Endothelial cell (in vitro differentiated cells): ENCODE results near the gene TWF1. TPM values are rescaled to one million over a fixed set of nuclear protein-coding genes. Genes with fewer than 3 reads are reported as not detected.

Source experiments
- DNase-seq: peaks from one replicate; pipeline ENCODE4 v3.0.0; 2021; ENCODE audit warnings: low spot score
- H3K27ac Mint-ChIP-seq: one replicate; pipeline ENCODE4 v1.8.0; 2021; ENCODE audit warnings: mixed read lengths, inconsistent platforms; ENCODE audit not compliant: unreplicated experiment
- H3K27me3 Mint-ChIP-seq: one replicate; pipeline ENCODE4 v1.8.0; 2021; ENCODE audit warnings: mild to moderate bottlenecking, moderate library complexity, mixed read lengths, inconsistent platforms; ENCODE audit not compliant: unreplicated experiment
- H3K36me3 Mint-ChIP-seq: one replicate; pipeline ENCODE4 v1.8.0; 2021; ENCODE audit warnings: mild to moderate bottlenecking, low read depth, mixed read lengths, inconsistent platforms; ENCODE audit not compliant: unreplicated experiment
- H3K4me1 Mint-ChIP-seq: one replicate; pipeline ENCODE4 v1.8.0; 2021; ENCODE audit warnings: mild to moderate bottlenecking, mixed read lengths, inconsistent platforms; ENCODE audit not compliant: unreplicated experiment
- H3K4me3 Mint-ChIP-seq: one replicate; pipeline ENCODE4 v1.8.0; 2021; ENCODE audit warnings: mild to moderate bottlenecking, mixed read lengths, inconsistent platforms; ENCODE audit not compliant: unreplicated experiment
- H3K9me3 Mint-ChIP-seq: one replicate; pipeline ENCODE4 v1.8.0; 2021; ENCODE audit warnings: mixed read lengths, inconsistent platforms; ENCODE audit not compliant: unreplicated experiment
- CTCF ChIP-seq: fragments of 200-600 bp; sonication (generic); IDR thresholded peaks from one replicate; pipeline ENCODE4 v1.5.0; 2021; ENCODE audit warnings: antibody characterized with exemption; ENCODE audit not compliant: unreplicated experiment
- total RNA-seq: library from RNA; stranded (reverse); fragmentation: NEBNext Ultra II Directional; extraction: Animal tissue kit (Norgen Biotek cat#: 25700); gene quantifications from one replicate; pipeline ENCODE4 v1.2.1, GENCODE V29; 2021; ENCODE audit not compliant: unreplicated experiment

TWF1 gene
- total RNA-seq, 1 donor from 2014 or later: 44.8 TPM

- H3K9me3 Mint-ChIP-seq: no peaks in the 10 kb centered on the region
- no peak overlapping the region for H3K4me3 Mint-ChIP-seq
- no peaks in the 10 kb centered on the region for H3K27me3 Mint-ChIP-seq
- no peaks in the 10 kb centered on the region for H3K36me3 Mint-ChIP-seq
- peaks cover 12% of the 10 kb centered on the region for H3K4me1 Mint-ChIP-seq
- no peak for TF ChIP-seq CTCF
- DNase-seq: no peak
- H3K27ac Mint-ChIP-seq: no peak overlapping the region
These were observed 36.1 kb upstream of the TWF1 start for GRCh38 chr12:43842259-43842658.

- H3K4me3 Mint-ChIP-seq: no peak overlapping the region
- H3K9me3 Mint-ChIP-seq: no peaks in the 10 kb centered on the region
- H3K27me3 Mint-ChIP-seq: no peaks in the 10 kb centered on the region
- no peak for TF ChIP-seq CTCF
- H3K36me3 Mint-ChIP-seq: no peaks in the 10 kb centered on the region
- no peak overlapping the region for H3K27ac Mint-ChIP-seq
- peaks cover 15% of the 10 kb centered on the region for H3K4me1 Mint-ChIP-seq
- DNase-seq: no peak
These were observed 35.1 kb upstream of the TWF1 start for GRCh38 chr12:43841253-43841652.

- Mint-ChIP-seq H3K36me3 (peaks cover under 1% of the 10 kb centered on the region), H3K4me3 (no peak overlapping the region), H3K4me1 (peaks cover 16% of the 10 kb centered on the region), H3K27ac (no peak overlapping the region), H3K9me3 (no peaks in the 10 kb centered on the region), H3K27me3 (peaks cover under 1% of the 10 kb centered on the region)
- no peak for DNase-seq
- TF ChIP-seq CTCF: no peak
These were observed 34.2 kb upstream of the TWF1 start for GRCh38 chr12:43840338-43840737.

- DNase-seq: no peak
- H3K27me3 Mint-ChIP-seq: peaks cover 3% of the 10 kb centered on the region
- no peaks in the 10 kb centered on the region for H3K9me3 Mint-ChIP-seq
- no peak overlapping the region for H3K27ac Mint-ChIP-seq
- peaks cover 18% of the 10 kb centered on the region for H3K4me1 Mint-ChIP-seq
- TF ChIP-seq CTCF: no peak
- H3K4me3 Mint-ChIP-seq: peak overlapping the region; percentile 61
- H3K36me3 Mint-ChIP-seq: peaks cover 6% of the 10 kb centered on the region
These were observed 30.4 kb upstream of the TWF1 start for GRCh38 chr12:43836475-43836989.

- H3K4me1 Mint-ChIP-seq: peaks cover 18% of the 10 kb centered on the region
- no peak for TF ChIP-seq CTCF
- H3K4me3 Mint-ChIP-seq: peak within 1 kb of the TSS; percentile 94
- no peaks in the 10 kb centered on the region for H3K9me3 Mint-ChIP-seq
- peak within 1 kb of the TSS; percentile 44 for H3K27ac Mint-ChIP-seq
- H3K36me3 Mint-ChIP-seq: peaks cover 6% of the 10 kb centered on the region
- peaks cover 3% of the 10 kb centered on the region for H3K27me3 Mint-ChIP-seq
- peak; percentile 48 for DNase-seq
These were observed 29.7 kb upstream of the TWF1 start, which contains the start of gene TMEM117 for GRCh38 chr12:43835656-43836474. TMEM117 (plus strand) TSS chr12:43836081.
